ENCODE results near the gene CA4. TPM values are rescaled to one million over a fixed set of nuclear protein-coding genes. Genes with fewer than 3 reads are reported as not detected.

Gene CA4
- polyA plus RNA-seq, 10 donors = 3.4 to 9.7 (median 7.4) TPM

GRCh38 chr17:60153606-60154390 is 4.0 kb downstream of the CA4 start:
- DNase-seq = peak in 2 of 3 donors; percentile 53 to 77

GRCh38 chr17:60154616-60155426 is 5.0 kb downstream of the CA4 start:
- DNase-seq = peak; percentile 69 to 92 (median 83)

GRCh38 chr17:60155427-60155814 is 5.6 kb downstream of the CA4 start:
- DNase-seq = no peak

DNA sequence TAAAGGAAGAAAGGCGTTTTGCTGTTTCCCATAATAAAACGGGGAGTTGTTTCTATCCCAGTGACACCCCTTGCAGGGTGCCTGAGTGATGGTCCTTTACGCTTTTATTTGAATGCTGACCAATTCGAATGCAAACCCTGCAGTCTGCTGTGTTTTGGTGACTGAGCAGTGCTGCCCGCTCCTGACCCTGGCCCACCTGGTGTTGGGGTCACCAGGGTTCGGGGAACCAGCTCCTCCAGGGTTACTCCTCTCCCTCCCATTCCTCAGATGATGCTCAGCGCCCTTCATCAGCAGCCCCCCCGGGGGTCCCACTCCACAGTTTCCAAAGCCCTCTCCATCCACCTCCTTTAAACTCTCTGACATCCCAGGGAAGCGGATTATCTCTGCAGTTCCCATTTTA is 6.0 kb downstream of the CA4 start:
- no peak for DNase-seq

- no peak for DNase-seq
Observed at GRCh38 chr17:60156746-60157145, 7.0 kb downstream of the CA4 start.

GRCh38 chr17:60157487-60158040 is 7.8 kb downstream of the CA4 start:
- DNase-seq = no peak

DNA sequence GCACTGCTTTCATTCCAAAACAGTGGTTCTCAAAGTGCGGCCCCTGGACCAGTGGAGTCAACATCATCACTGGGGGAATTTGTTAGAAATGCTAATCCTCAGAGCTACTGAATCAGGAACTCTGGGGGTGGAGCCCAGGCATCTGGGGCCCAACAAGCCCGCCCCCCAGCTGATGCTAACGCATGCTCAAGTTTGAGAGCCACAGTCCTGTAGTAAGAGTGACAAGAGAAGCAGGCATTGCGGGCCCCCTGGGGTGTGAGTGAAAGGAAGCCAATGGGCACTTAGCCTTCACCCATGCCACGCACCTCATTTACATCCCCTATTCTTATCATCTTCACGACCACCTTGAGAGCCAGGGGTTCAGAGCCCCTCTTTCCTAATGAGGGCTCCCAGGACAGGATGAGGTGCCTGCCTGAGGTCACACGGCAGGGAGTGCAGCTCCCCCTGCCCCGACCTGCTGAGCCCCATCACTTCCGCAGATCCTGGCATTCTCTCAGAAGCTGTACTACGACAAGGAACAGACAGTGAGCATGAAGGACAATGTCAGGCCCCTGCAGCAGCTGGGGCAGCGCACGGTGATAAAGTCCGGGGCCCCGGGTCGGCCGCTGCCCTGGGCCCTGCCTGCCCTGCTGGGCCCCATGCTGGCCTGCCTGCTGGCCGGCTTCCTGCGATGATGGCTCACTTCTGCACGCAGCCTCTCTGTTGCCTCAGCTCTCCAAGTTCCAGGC is 9.1 kb downstream of the CA4 start:
- no peak for DNase-seq

DNA sequence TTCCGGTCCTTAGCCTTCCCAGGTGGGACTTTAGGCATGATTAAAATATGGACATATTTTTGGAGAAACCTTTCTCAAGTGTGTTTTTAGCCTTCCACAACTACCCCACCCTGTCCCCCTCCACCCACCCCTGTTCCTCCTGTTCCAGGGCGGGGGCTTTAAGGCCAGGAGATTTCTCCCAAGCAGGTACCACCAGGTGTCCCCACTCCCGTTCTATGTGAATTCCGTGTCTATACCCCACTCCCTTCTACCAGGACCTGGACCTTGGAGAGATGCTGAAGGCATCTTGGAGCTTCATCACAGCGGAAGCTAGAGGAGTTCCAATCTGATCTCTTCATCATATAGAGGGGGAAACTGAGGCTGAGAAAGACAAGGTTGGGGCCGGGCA is 9.7 kb downstream of the CA4 start:
- DNase-seq = no peak

- DNase-seq = no peak
Observed at GRCh38 chr17:60160829-60161501, 11.2 kb downstream of the CA4 start.

GRCh38 chr17:60161598-60162330 is 12.0 kb downstream of the CA4 start:
- DNase-seq = peak in 1 of 3 donors; percentile 48

DNA sequence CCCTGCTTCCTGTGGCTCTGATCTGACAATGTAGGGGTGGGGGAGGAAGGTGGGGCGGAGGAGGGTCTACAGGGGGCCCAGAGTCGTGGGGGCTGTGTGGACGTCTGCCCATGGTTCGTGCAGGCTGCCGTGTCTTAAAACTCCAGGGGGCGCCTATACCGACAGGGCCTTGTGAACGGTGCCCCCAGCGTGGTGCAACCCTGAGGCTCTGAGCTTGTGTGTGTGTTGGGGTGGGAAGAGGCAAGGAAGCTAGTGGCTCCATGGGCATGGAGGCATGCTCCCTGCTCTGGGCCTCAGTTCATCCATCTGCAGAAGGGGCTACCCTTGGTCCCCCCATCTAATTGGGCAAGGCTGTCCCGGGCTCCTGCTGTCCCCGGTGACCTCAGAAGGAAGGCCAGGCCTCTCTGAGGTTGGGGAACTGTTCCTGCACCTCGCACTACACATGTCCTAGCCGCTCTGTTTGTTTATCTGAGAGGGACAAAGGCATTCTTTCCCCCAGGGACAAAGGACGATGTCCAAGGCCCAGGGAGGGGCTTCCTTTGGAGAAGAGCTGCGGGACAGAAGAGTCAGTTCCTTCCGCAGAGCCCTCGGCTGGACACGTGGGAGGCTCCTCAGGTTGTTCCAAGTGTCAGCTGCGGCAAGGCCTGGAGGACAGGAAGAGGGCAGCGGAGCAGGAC is 13.5 kb downstream of the CA4 start:
- DNase-seq = no peak

DNA sequence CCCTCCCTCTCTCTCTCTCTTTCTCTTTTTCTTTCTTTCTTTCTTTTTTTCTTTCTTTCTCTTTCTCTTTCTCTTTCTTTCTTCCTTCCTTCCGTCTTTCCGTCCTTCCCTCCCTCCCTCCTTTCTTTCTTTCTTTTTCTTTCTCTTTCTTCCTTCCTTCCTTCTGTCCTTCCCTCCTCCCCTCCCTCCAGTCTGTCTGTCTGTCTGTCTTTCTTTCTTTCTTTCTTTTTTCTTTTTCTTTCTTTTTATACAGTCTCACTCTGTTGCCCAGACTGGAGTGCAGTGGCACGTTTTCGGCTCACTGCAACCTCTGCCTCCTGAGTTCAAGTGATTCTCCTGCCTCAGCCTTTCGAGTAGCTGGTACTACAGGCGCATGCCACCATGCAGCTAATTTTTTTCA is 14.4 kb downstream of the CA4 start:
- no peak for DNase-seq

- no peak for DNase-seq
Observed at GRCh38 chr17:60164697-60165096, 14.9 kb downstream of the CA4 start.

DNA sequence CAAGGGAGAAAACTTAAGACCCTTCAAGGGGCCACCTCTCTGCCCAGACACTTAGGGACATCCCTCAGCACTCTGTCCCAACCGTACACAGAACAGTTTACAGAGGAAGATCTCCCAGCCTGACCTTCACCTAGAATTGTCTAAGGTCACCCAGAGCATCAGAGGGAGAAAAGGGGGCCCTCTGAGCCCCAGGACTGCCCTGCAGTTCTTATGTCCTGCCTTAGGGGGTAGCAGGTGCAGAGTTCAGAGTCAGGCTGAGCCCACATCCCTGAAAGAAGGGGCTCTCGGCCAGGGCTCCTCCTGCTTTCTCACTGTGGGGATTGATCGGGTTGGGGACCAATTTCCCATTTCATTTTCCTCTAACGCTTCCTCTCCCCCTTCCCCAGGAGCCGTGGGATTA is 15.4 kb downstream of the CA4 start:
- DNase-seq = no peak

GRCh38 chr17:60165971-60166370 is 16.2 kb downstream of the CA4 start:
- no peak for DNase-seq

DNA sequence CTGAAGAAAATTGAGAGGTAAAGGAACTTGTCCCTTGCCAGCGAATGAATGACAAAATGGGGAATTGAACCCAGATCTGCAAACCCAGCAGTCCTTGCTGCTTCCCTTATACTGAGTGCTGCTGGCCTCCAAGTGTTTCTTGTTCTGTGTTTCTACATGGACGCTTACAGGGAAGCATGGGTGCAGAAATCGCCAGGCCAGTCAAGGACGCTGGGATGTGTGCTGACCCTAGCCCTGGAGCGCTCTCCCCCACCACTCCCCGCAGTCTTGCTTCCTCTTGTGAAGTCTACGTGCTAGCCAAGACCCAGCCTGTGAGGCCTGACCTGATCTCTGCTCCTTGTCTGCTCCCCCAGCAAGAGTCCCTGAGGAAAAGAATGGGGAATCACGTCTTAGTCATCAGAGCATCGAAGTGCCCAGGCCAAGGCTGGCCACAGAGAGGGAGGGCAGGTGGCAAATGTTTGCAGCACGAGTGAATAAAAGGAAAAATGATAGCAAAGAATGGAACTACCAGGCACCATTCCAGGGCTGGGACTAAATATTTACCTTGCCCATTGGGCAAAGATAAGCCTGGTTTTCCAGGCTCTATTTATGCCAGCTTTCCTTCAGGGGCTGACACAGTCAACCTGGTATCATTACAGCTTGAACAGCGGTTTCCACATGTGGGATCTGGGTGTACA is 17.4 kb downstream of the CA4 start:
- no peak for DNase-seq

GRCh38 chr17:60168654-60169053 is 18.9 kb downstream of the CA4 start:
- no peak for DNase-seq

- DNase-seq = no peak
Observed at GRCh38 chr17:60169921-60170817, 20.4 kb downstream of the CA4 start.
